ENCODE data around the gene PLB1.
"Not testable (repeated sequence)": the region's sequence is repeated elsewhere in the genome, so short reads cannot be mapped to it uniquely, and the experiment has no call there.

PLB1 gene

GRCh38 chr2:28652217-28652616, 156.4 kb downstream of the PLB1 start:
- no peak for DNase-seq

GRCh38 chr2:28653892-28654662, 158.2 kb downstream of the PLB1 start:
- DNase-seq, result no peak

GRCh38 chr2:28654663-28655320, 158.9 kb downstream of the PLB1 start:
- no peak for DNase-seq

- no peak for DNase-seq
These were observed 161.2 kb downstream of the PLB1 start for GRCh38 chr2:28656937-28657615.

- DNase-seq, result no peak
These were observed 162.5 kb downstream of the PLB1 start for GRCh38 chr2:28658369-28658768.

- DNase-seq, result no peak
These were observed 163.3 kb downstream of the PLB1 start for GRCh38 chr2:28659127-28659526.

GRCh38 chr2:28661589-28662001, 165.7 kb downstream of the PLB1 start:
- no peak for DNase-seq

- no peak for DNase-seq
These were observed 166.2 kb downstream of the PLB1 start for GRCh38 chr2:28662044-28662443.

- DNase-seq, result no peak
These were observed 166.8 kb downstream of the PLB1 start for GRCh38 chr2:28662468-28663181.

GRCh38 chr2:28663359-28663758, 167.5 kb downstream of the PLB1 start:
- DNase-seq, result no peak

GRCh38 chr2:28664120-28664842, 168.4 kb downstream of the PLB1 start:
- no peak for DNase-seq

GRCh38 chr2:28665041-28665704, 169.3 kb downstream of the PLB1 start:
- no peak for DNase-seq

GRCh38 chr2:28665811-28666377, 170.0 kb downstream of the PLB1 start:
- DNase-seq, result not testable (repeated sequence)

GRCh38 chr2:28666496-28667184, 170.8 kb downstream of the PLB1 start:
- no peak for DNase-seq

- no peak for DNase-seq
These were observed 171.4 kb downstream of the PLB1 start for GRCh38 chr2:28667261-28667660.

GRCh38 chr2:28668106-28668814, 172.4 kb downstream of the PLB1 start:
- DNase-seq, result no peak

GRCh38 chr2:28668880-28669279, 173.0 kb downstream of the PLB1 start:
- DNase-seq, result no peak

- DNase-seq, result no peak
These were observed 175.0 kb downstream of the PLB1 start for GRCh38 chr2:28670856-28671255.

GRCh38 chr2:28673338-28673737, 177.5 kb downstream of the PLB1 start:
- no peak for DNase-seq

GRCh38 chr2:28674062-28674712, 178.3 kb downstream of the PLB1 start:
- no peak for DNase-seq

Measured in activated effector memory CD4-positive, alpha-beta T cell treated with Interleukin-2 at 50 U/mL for 16 hours (primary cell).